Liver (tissue), 9 donors: Measurements from ENCODE around the gene THAP11. TPM values are rescaled to one million over a fixed set of nuclear protein-coding genes. Genes with fewer than 3 reads are reported as not detected.

Experiments used
- DNase-seq: peaks from one replicate; pipeline ENCODE4 v3.0.0-alpha.2; 2017; ENCODE audit warnings: low spot score
- H3K27ac ChIP-seq, 2 donors: one replicate each; pipeline ENCODE4 v1.7.0; 2013; ENCODE audit warnings: inconsistent platforms in 2 of 2, low read length in 2 of 2, control low read depth in 1 of 2, low read depth in 1 of 2, mild to moderate bottlenecking in 1 of 2
- H3K27me3 ChIP-seq, 4 donors: one replicate each; pipeline versions ENCODE4 v1.6.1 to v1.7.0; 2013; ENCODE audit warnings: low read length in 3 of 4, inconsistent platforms in 1 of 4, mild to moderate bottlenecking in 1 of 4, moderate library complexity in 1 of 4; ENCODE audit not compliant: control insufficient read depth in 4 of 4, insufficient read depth in 4 of 4
- H3K36me3 ChIP-seq, 4 donors: one replicate each; pipeline versions ENCODE4 v1.6.1 to v1.7.0; 2013; ENCODE audit warnings: low read length in 3 of 4, mild to moderate bottlenecking in 3 of 4, low read depth in 1 of 4, moderate library complexity in 1 of 4; ENCODE audit not compliant: control insufficient read depth in 4 of 4, insufficient read depth in 3 of 4
- H3K4me1 ChIP-seq, 4 donors: one replicate each; pipeline versions ENCODE4 v1.6.1 to v1.7.0; 2013; ENCODE audit warnings: low read length in 3 of 4, mild to moderate bottlenecking in 3 of 4, moderate library complexity in 1 of 4; ENCODE audit not compliant: control insufficient read depth in 4 of 4, insufficient read depth in 4 of 4
- H3K4me3 ChIP-seq, 3 donors: one replicate each; pipeline versions ENCODE4 v1.6.1 to v1.7.0; 2013; ENCODE audit warnings: low read length in 3 of 3, control low read depth in 1 of 3, low read depth in 1 of 3, mild to moderate bottlenecking in 1 of 3
- H3K9ac ChIP-seq, 2 donors: one replicate each; pipeline ENCODE4 v1.7.0; 2013; ENCODE audit warnings: low read length in 2 of 2, mild to moderate bottlenecking in 2 of 2, moderate library complexity in 2 of 2, control low read depth in 1 of 2, low read depth in 1 of 2
- H3K9me3 ChIP-seq, 4 donors: one replicate each; pipeline versions ENCODE4 v1.6.1 to v1.7.0; 2013; ENCODE audit warnings: low read length in 3 of 4; ENCODE audit not compliant: control insufficient read depth in 4 of 4
- EGR1 ChIP-seq, 2 donors: IDR thresholded peaks; 2 replicates each; pipeline ENCODE4 v1.6.1; 2016 to 2018; ENCODE audit warnings: antibody characterized with exemption in 2 of 2, low read depth in 2 of 2
- FOXA1 ChIP-seq: IDR thresholded peaks from 2 replicates; pipeline ENCODE4 v1.6.1; 2016; ENCODE audit warnings: antibody characterized with exemption
- FOXA2 ChIP-seq: IDR thresholded peaks from 2 replicates; pipeline ENCODE4 v1.6.1; 2016; ENCODE audit warnings: antibody characterized with exemption
- GABPA ChIP-seq, 2 donors: IDR thresholded peaks in 1 of 2; conservative IDR thresholded peaks in 1 of 2; 2 replicates each; pipeline ENCODE4 v1.6.1; 2016; ENCODE audit warnings: antibody characterized with exemption in 2 of 2, mild to moderate bottlenecking in 1 of 2, moderate library complexity in 1 of 2
- HNF4A ChIP-seq, 2 donors: conservative IDR thresholded peaks; 2 replicates each; pipeline ENCODE4 v1.6.1; 2016; ENCODE audit warnings: antibody characterized with exemption in 2 of 2, mild to moderate bottlenecking in 2 of 2
- HNF4G ChIP-seq: IDR thresholded peaks from 2 replicates; pipeline ENCODE4 v1.6.1; 2016; ENCODE audit warnings: antibody characterized with exemption
- JUND ChIP-seq, 2 donors: IDR thresholded peaks; 2 replicates each; pipeline ENCODE4 v1.6.1; 2016; ENCODE audit warnings: antibody characterized with exemption in 2 of 2
- NR2F2 ChIP-seq: IDR thresholded peaks from 2 replicates; pipeline ENCODE4 v1.6.1; 2016; ENCODE audit warnings: antibody characterized with exemption
- RAD21 ChIP-seq, 2 donors: IDR thresholded peaks; 2 replicates each; pipeline ENCODE4 v1.6.1; 2016; ENCODE audit warnings: antibody characterized with exemption in 2 of 2, mild to moderate bottlenecking in 2 of 2
- RXRA ChIP-seq, 2 donors: IDR thresholded peaks; 2 replicates each; pipeline ENCODE4 v1.6.1; 2017 to 2018; ENCODE audit warnings: antibody characterized with exemption in 2 of 2, mild to moderate bottlenecking in 1 of 2
- SP1 ChIP-seq: IDR thresholded peaks from 2 replicates; pipeline ENCODE4 v1.6.1; 2018; ENCODE audit warnings: antibody characterized with exemption, mild to moderate bottlenecking
- TAF1 ChIP-seq: conservative IDR thresholded peaks from 2 replicates; pipeline ENCODE4 v1.6.1; 2016; ENCODE audit warnings: antibody characterized with exemption, mild to moderate bottlenecking
- YY1 ChIP-seq: IDR thresholded peaks from 2 replicates; pipeline ENCODE4 v1.6.1; 2016; ENCODE audit warnings: antibody characterized with exemption, mild to moderate bottlenecking
- whole genome bisulfite sequencing: extraction: QIAGEN DNeasy Blood & Tissue Kit; methylation state at CpG from one replicate; pipeline ENCODE4 v1.1.7; 2013; 5-methylcytosine and 5-hydroxymethylcytosine counted together
- polyA plus RNA-seq, 2 donors: library from polyadenylated mRNA; stranded (reverse) in 1 of 2; unstranded in 1 of 2; fragments of 200-250 nt in 1 of 2; fragments of >200 nt in 1 of 2; fragmentation: Nextera tagmentation in 1 of 2; extraction: Ambion mirVana in 1 of 2; gene quantifications; one replicate each; pipeline versions ENCODE4 v1.2.1 to v1.2.3, GENCODE V29; 2013 to 2015
- total RNA-seq, 2 donors: library from RNA; depleted of rRNA; stranded (reverse); fragments of >200 nt; gene quantifications; one replicate each; pipeline ENCODE4 v1.2.3, GENCODE V29; 2014
- TF ChIP-seq, protein P1 (sequence below): IDR thresholded peaks from 2 replicates; pipeline ENCODE4 v1.6.1; 2016; ENCODE audit warnings: antibody characterized with exemption
- TF ChIP-seq, protein P2 (sequence below): fragments of 150-350 bp; IDR thresholded peaks from 2 replicates; pipeline ENCODE4 v1.5.1; 2017; ENCODE audit warnings: improper control_type of control experiment, low read depth, low read length; ENCODE audit not compliant: missing input control
- TF ChIP-seq, protein P3 (sequence below): IDR thresholded peaks from 2 replicates; pipeline ENCODE4 v1.6.1; 2016; ENCODE audit warnings: antibody characterized with exemption, mild to moderate bottlenecking
- TF ChIP-seq, protein P4 (sequence below): IDR thresholded peaks from 2 replicates; pipeline ENCODE4 v1.6.1; 2016; ENCODE audit warnings: antibody characterized with exemption
- TF ChIP-seq, protein P5 (sequence below): IDR thresholded peaks from 2 replicates; pipeline ENCODE4 v1.6.1; 2016; ENCODE audit warnings: antibody characterized with exemption
- donor health status: healthy.
- donor health status: healthy.
- donor health status: healthy.
- donor health status: healthy.
- donor health status: healthy.

Gene THAP11
- total and polyA plus RNA-seq, 4 donors, result 6.7 to 19.7 (median 11.8) TPM

DNA sequence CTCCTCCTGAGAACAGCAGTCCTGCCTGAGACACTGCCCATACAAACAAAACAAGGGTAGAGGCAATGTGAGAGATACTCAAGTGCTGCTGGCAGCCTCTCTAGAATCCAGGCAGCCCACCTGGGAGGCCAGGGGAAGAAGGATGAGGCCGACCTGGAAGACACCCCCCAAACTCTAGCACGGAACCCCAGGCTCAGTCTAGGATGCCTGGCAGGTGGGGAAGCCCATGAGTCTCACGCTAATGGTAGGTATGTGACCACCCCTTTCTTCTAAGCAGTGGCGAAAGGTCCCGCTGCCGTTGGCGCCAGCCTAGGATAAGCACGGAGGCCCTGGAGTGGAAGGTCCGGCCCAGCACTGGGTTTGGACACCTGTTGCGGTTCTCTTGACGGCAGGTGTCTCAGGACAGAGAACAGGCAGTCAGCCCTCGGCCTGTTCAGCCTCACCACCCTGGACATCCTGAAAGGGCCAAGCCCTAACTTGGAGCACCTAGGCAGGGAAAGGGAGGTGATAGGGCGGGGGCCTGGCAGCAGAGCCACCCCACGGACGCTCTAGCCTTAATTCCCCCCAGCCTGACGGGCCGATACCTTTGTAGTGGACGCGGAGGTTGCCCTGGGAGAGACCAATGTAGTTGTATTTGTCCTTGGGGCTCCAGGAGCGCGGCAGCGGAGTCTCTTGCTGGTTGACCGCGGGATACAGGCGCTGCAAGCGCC, 36.2 kb upstream of the THAP11 start:
- WGBS, result under 1% methylated on average over 26 of the region's 26 CpGs
- Histone ChIP-seq H3K4me3 (peak overlapping the region; percentile 83 to 97 (median 85)), H3K27ac (peak overlapping the region; percentile 73 to 88), H3K9ac (peak overlapping the region; percentile 71 to 89), H3K9me3 (no peaks in the 10 kb centered on the region), H3K36me3 (peaks cover 0 to 15% (median 7%) of the 10 kb centered on the region in 4 donors), H3K4me1 (peaks cover 7 to 41% (median 35%) of the 10 kb centered on the region in 4 donors), H3K27me3 (no peaks in the 10 kb centered on the region)
- TF ChIP-seq JUND (IDR thresholded peaks at IDR 0.05) (no peak), TAF1 (no peak), HNF4A (conservative IDR thresholded peaks at IDR 0.05) (no peak), RAD21 (IDR thresholded peaks at IDR 0.05) (no peak), NR2F2 (no peak)
- TF ChIP-seq, protein P1, sequence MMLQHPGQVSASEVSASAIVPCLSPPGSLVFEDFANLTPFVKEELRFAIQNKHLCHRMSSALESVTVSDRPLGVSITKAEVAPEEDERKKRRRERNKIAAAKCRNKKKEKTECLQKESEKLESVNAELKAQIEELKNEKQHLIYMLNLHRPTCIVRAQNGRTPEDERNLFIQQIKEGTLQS, result no peak
- DNase-seq, result peak; percentile 43

DNA sequence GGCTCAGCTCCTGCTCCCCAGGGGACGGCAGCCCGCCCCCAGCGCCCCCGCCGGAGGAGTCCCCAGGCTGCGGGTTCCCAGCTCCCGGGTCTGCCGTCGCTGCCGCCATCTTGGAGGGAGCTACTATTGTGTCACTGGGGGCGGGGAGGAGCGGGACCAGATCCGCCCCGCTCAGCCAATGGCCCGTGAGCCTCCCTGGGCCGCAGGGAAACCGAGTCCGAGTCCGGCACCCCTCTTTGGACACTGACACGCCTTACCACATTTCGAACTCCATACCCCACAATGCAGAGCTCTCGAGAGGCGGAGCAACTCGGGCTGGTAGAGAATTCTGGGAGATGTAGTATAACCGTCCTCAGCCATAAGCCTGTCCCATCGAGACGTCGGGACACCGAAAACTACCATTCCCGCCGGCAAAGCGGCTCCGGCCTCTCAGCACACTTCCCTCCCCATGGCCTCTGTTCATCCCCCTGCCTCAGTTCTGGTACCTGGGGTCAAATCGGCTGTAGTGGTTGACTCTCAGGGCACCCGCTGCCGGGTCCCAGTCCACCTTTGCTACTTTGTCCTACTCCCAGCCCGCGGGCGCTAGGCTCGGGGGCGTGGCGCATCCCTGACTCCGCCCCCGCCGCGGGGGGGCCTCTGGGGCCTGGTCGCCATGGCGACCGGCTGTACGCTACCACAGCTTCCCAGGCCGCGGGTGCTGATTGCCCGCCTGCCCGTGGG, 35.5 kb upstream of the THAP11 start, which contains the start of the genes RANBP10 and TSNAXIP1:
RANBP10 (minus strand) TSS at position 133 of the 720 bp plus-strand sequence; CDS start at position 109, 24 bp downstream.
TSNAXIP1 (plus strand) TSS at position 462 of the 720 bp plus-strand sequence. CDS start 261 bp downstream, outside the sequence.
- Histone ChIP-seq H3K9me3 (no peaks in the 10 kb centered on the region), H3K27ac (peak within 1 kb of the TSS; percentile 73 to 88), H3K36me3 (peaks cover 0 to 10% (median 5%) of the 10 kb centered on the region in 4 donors), H3K27me3 (no peaks in the 10 kb centered on the region), H3K4me3 (peak within 1 kb of the TSS; percentile 83 to 97 (median 85)), H3K9ac (peak within 1 kb of the TSS; percentile 71 to 89), H3K4me1 (peaks cover 7 to 36% (median 30%) of the 10 kb centered on the region in 4 donors)
- peak; percentile 94 for DNase-seq
- under 1% methylated on average over 54 of the region's 54 CpGs for WGBS
- TF ChIP-seq YY1, result peak; percentile 99
- TF ChIP-seq SP1, result peak; percentile 89
- peak in 1 of 2 donors; percentile 37 for TF ChIP-seq RAD21 (IDR thresholded peaks at IDR 0.05)
- TF ChIP-seq FOXA2, result no peak
- peak; percentile 88 for TF ChIP-seq TAF1
- peak; percentile 32 to 66 for TF ChIP-seq RXRA (IDR thresholded peaks at IDR 0.05)
- TF ChIP-seq, protein P2, sequence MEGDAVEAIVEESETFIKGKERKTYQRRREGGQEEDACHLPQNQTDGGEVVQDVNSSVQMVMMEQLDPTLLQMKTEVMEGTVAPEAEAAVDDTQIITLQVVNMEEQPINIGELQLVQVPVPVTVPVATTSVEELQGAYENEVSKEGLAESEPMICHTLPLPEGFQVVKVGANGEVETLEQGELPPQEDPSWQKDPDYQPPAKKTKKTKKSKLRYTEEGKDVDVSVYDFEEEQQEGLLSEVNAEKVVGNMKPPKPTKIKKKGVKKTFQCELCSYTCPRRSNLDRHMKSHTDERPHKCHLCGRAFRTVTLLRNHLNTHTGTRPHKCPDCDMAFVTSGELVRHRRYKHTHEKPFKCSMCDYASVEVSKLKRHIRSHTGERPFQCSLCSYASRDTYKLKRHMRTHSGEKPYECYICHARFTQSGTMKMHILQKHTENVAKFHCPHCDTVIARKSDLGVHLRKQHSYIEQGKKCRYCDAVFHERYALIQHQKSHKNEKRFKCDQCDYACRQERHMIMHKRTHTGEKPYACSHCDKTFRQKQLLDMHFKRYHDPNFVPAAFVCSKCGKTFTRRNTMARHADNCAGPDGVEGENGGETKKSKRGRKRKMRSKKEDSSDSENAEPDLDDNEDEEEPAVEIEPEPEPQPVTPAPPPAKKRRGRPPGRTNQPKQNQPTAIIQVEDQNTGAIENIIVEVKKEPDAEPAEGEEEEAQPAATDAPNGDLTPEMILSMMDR, result no peak
- TF ChIP-seq FOXA1, result peak; percentile 7
- TF ChIP-seq NR2F2, result peak; percentile 38
- TF ChIP-seq HNF4G, result peak; percentile 37
- TF ChIP-seq, protein P3, sequence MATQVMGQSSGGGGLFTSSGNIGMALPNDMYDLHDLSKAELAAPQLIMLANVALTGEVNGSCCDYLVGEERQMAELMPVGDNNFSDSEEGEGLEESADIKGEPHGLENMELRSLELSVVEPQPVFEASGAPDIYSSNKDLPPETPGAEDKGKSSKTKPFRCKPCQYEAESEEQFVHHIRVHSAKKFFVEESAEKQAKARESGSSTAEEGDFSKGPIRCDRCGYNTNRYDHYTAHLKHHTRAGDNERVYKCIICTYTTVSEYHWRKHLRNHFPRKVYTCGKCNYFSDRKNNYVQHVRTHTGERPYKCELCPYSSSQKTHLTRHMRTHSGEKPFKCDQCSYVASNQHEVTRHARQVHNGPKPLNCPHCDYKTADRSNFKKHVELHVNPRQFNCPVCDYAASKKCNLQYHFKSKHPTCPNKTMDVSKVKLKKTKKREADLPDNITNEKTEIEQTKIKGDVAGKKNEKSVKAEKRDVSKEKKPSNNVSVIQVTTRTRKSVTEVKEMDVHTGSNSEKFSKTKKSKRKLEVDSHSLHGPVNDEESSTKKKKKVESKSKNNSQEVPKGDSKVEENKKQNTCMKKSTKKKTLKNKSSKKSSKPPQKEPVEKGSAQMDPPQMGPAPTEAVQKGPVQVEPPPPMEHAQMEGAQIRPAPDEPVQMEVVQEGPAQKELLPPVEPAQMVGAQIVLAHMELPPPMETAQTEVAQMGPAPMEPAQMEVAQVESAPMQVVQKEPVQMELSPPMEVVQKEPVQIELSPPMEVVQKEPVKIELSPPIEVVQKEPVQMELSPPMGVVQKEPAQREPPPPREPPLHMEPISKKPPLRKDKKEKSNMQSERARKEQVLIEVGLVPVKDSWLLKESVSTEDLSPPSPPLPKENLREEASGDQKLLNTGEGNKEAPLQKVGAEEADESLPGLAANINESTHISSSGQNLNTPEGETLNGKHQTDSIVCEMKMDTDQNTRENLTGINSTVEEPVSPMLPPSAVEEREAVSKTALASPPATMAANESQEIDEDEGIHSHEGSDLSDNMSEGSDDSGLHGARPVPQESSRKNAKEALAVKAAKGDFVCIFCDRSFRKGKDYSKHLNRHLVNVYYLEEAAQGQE, result peak; percentile 70
- TF ChIP-seq, protein P1, result peak; percentile 27
- TF ChIP-seq HNF4A (conservative IDR thresholded peaks at IDR 0.05), result peak in 1 of 2 donors; percentile 57
- no peak for TF ChIP-seq EGR1 (IDR thresholded peaks at IDR 0.05; ENCODE audit: low read depth in 2 of 2)
- TF ChIP-seq, protein P4, sequence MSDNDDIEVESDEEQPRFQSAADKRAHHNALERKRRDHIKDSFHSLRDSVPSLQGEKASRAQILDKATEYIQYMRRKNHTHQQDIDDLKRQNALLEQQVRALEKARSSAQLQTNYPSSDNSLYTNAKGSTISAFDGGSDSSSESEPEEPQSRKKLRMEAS, result peak; percentile 77
- TF ChIP-seq JUND (IDR thresholded peaks at IDR 0.05), result peak in 1 of 2 donors; percentile 46
- TF ChIP-seq, protein P5, sequence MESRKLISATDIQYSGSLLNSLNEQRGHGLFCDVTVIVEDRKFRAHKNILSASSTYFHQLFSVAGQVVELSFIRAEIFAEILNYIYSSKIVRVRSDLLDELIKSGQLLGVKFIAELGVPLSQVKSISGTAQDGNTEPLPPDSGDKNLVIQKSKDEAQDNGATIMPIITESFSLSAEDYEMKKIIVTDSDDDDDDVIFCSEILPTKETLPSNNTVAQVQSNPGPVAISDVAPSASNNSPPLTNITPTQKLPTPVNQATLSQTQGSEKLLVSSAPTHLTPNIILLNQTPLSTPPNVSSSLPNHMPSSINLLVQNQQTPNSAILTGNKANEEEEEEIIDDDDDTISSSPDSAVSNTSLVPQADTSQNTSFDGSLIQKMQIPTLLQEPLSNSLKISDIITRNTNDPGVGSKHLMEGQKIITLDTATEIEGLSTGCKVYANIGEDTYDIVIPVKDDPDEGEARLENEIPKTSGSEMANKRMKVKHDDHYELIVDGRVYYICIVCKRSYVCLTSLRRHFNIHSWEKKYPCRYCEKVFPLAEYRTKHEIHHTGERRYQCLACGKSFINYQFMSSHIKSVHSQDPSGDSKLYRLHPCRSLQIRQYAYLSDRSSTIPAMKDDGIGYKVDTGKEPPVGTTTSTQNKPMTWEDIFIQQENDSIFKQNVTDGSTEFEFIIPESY, result peak; percentile 66
- TF ChIP-seq GABPA (IDR thresholded peaks at IDR 0.05 in 1 of 2, conservative IDR thresholded peaks at IDR 0.05 in 1 of 2), result peak in 1 of 2 donors; percentile 7
